Limb (tissue), 2 donors: Measurements from ENCODE around the gene RASA3.
A peak's percentile ranks its signal among the peaks of the same experiment; 100 is the strongest.
"Not testable (repeated sequence)": the region's sequence is repeated elsewhere in the genome, so short reads cannot be mapped to it uniquely, and the experiment has no call there.

Experiments
- DNase-seq, 2 donors: peaks; one replicate each; pipeline ENCODE4 v3.0.0-alpha.2; 2016; ENCODE audit errors: extremely low spot score in 2 of 2

Gene RASA3

GRCh38 chr13:114143806-114144605 lies 11.6 kb upstream of the RASA3 start:
- peak in 1 of 2 donors; percentile 40 for DNase-seq

GRCh38 chr13:114142640-114143490 lies 10.4 kb upstream of the RASA3 start:
- DNase-seq = no peak

GRCh38 chr13:114142137-114142550 lies 9.7 kb upstream of the RASA3 start:
- no peak for DNase-seq

GRCh38 chr13:114141261-114141996 lies 9.0 kb upstream of the RASA3 start:
- no peak for DNase-seq

- no peak for DNase-seq
Measured at GRCh38 chr13:114140906-114141250, 8.5 kb upstream of the RASA3 start.

GRCh38 chr13:114140131-114140905 lies 7.9 kb upstream of the RASA3 start:
- no peak for DNase-seq

- no peak for DNase-seq
Measured at GRCh38 chr13:114136576-114136975, 4.2 kb upstream of the RASA3 start.

GRCh38 chr13:114135731-114136171 lies 3.3 kb upstream of the RASA3 start:
- no peak for DNase-seq

- DNase-seq = no peak
Measured at GRCh38 chr13:114134944-114135610, 2.7 kb upstream of the RASA3 start.

GRCh38 chr13:114134111-114134943 lies 1.9 kb upstream of the RASA3 start:
- no peak for DNase-seq

GRCh38 chr13:114133552-114133951 lies 1.1 kb upstream of the RASA3 start:
- not testable (repeated sequence) for DNase-seq

- not testable (repeated sequence) for DNase-seq
Measured at GRCh38 chr13:114133126-114133525, 703 bp upstream of the RASA3 start.

- DNase-seq = peak in 1 of 2 donors; percentile 68
Measured at GRCh38 chr13:114131583-114132418, 622 bp downstream of the RASA3 start.

GRCh38 chr13:114130837-114131582 lies 1.4 kb downstream of the RASA3 start:
- DNase-seq = peak in 1 of 2 donors; percentile 71

GRCh38 chr13:114130131-114130836 lies 2.1 kb downstream of the RASA3 start:
- no peak for DNase-seq

GRCh38 chr13:114129649-114130062 lies 2.8 kb downstream of the RASA3 start:
- DNase-seq = no peak
